ENCODE results near the gene DGCR2.
"Not testable (repeated sequence)": the region's sequence is repeated elsewhere in the genome, so short reads cannot be mapped to it uniquely, and the experiment has no call there.

The DGCR2 gene

GRCh38 chr22:19055801-19056200 is 66.4 kb downstream of the DGCR2 start:
- no peak overlapping the region for H3K4me3 ChIP-seq (replicated peaks; ENCODE audit: insufficient read depth, low read length)
- H3K27ac ChIP-seq (replicated peaks) = no peak overlapping the region
- no peak for DNase-seq (ENCODE audit: low read depth in 1 of 2, low spot score in 1 of 2)
- H3K27me3 ChIP-seq (ENCODE audit: insufficient read depth, poor library complexity, severe bottlenecking) = no peaks in the 10 kb centered on the region
- TF ChIP-seq CTCF (IDR thresholded peaks at IDR 0.05; ENCODE audit: insufficient read depth, low read length) (no peak), POLR2AphosphoS5 (IDR thresholded peaks at IDR 0.05; ENCODE audit: low read depth) (no peak), REST (IDR thresholded peaks at IDR 0.05; ENCODE audit: insufficient replicate concordance, low read depth) (no peak), GABPA (IDR thresholded peaks at IDR 0.05; ENCODE audit: low read depth) (no peak), SPI1 (IDR thresholded peaks at IDR 0.05; ENCODE audit: borderline replicate concordance, low read depth) (no peak)

GRCh38 chr22:19052941-19053541 is 69.2 kb downstream of the DGCR2 start:
- TF ChIP-seq CTCF (IDR thresholded peaks at IDR 0.05; ENCODE audit: insufficient read depth, low read length) = no peak
- no peaks in the 10 kb centered on the region for H3K27me3 ChIP-seq (ENCODE audit: insufficient read depth, poor library complexity, severe bottlenecking)
- no peak for DNase-seq (ENCODE audit: low read depth in 1 of 2, low spot score in 1 of 2)

GRCh38 chr22:19051381-19052072 is 70.7 kb downstream of the DGCR2 start:
- TF ChIP-seq REST (IDR thresholded peaks at IDR 0.05; ENCODE audit: insufficient replicate concordance, low read depth) (no peak), SPI1 (IDR thresholded peaks at IDR 0.05; ENCODE audit: borderline replicate concordance, low read depth) (no peak), CTCF (IDR thresholded peaks at IDR 0.05; ENCODE audit: insufficient read depth, low read length) (no peak), GABPA (IDR thresholded peaks at IDR 0.05; ENCODE audit: low read depth) (no peak), POLR2AphosphoS5 (IDR thresholded peaks at IDR 0.05; ENCODE audit: low read depth) (no peak)
- Histone ChIP-seq H3K27me3 (ENCODE audit: insufficient read depth, poor library complexity, severe bottlenecking) (no peaks in the 10 kb centered on the region), H3K4me3 (replicated peaks; ENCODE audit: insufficient read depth, low read length) (no peak overlapping the region), H3K27ac (replicated peaks) (no peak overlapping the region)
- DNase-seq (ENCODE audit: low read depth in 1 of 2, low spot score in 1 of 2) = no peak

More at GRCh38 chr22:19052941-19053541, 69.2 kb downstream of the DGCR2 start:
- Histone ChIP-seq H3K27ac (replicated peaks) (no peak overlapping the region), H3K4me3 (replicated peaks; ENCODE audit: insufficient read depth, low read length) (no peak overlapping the region)

- not testable (repeated sequence) for H3K4me3 ChIP-seq (replicated peaks; ENCODE audit: insufficient read depth, low read length); DNase-seq (ENCODE audit: low read depth in 1 of 2, low spot score in 1 of 2); H3K27me3 ChIP-seq (ENCODE audit: insufficient read depth, poor library complexity, severe bottlenecking); H3K27ac ChIP-seq (replicated peaks)
These were observed 71.4 kb downstream of the DGCR2 start for GRCh38 chr22:19050847-19051246.

Data from HL-60 (cell line).